ENCODE measurements around the gene RUNX2. TPM values are rescaled to one million over a fixed set of nuclear protein-coding genes. Genes with fewer than 3 reads are reported as not detected.

Gene RUNX2
- total and polyA plus RNA-seq, 10 of the 15 experiments (the other 5 are each of a cell fraction or from before 2014, with no cell fraction given), result 0.01 to 0.77 (median 0.15) TPM; not detected in 3

GRCh38 chr6:45664707-45665106 lies 336.6 kb downstream of the RUNX2 start:
- BruUV-seq (replicated peaks), result no TSS peak
- ChIA-PET POLR2A (no interaction called here), CTCF (interaction anchor here (0.7 kb wide), 1 partner anchor 349 kb away, joined by 4 read pairs; no protein-coding TSS in a partner anchor), SMC1A (ENCODE audit: uncharacterized antibody, unreplicated experiment) (interaction anchor here (0.7 kb wide), 1 partner anchor 41 kb away, joined by 3 read pairs; no protein-coding TSS in a partner anchor), RAD21 (ENCODE audit: unreplicated experiment) (no interaction called here)
- H3K27me3 ChIP-seq (replicated peaks in 1 of 2; ENCODE audit: control insufficient read depth in 2 of 2, insufficient read depth in 2 of 2, low read length in 1 of 2), result peaks cover 5 to 12% of the 10 kb centered on the region in 2 experiments
- no peak for TF ChIP-seq SUZ12 (IDR thresholded peaks at IDR 0.05; ENCODE audit: unreplicated experiment)
- no peak for TF ChIP-seq SPI1 (IDR thresholded peaks at IDR 0.05; ENCODE audit: borderline replicate concordance, insufficient read depth, low read depth, low read length)
- TF ChIP-seq ZBTB40 (IDR thresholded peaks at IDR 0.05; ENCODE audit: borderline replicate concordance), result no peak
- TF ChIP-seq ZNF384 (IDR thresholded peaks at IDR 0.05; ENCODE audit: borderline replicate concordance, low read depth, low read length), result no peak
- TF ChIP-seq JUNB (IDR thresholded peaks at IDR 0.05), result no peak
- no peak for TF ChIP-seq CBX5 (IDR thresholded peaks at IDR 0.05; ENCODE audit: low read depth)
- no peaks in the 10 kb centered on the region for H3K4me1 ChIP-seq (ENCODE audit: control insufficient read depth, insufficient read depth, low read length)
- H3K36me3 ChIP-seq (ENCODE audit: control insufficient read depth in 2 of 2, insufficient read depth in 2 of 2, low read length in 1 of 2), result no peaks in the 10 kb centered on the region
- peaks cover 5% of the 10 kb centered on the region; the same call in 1 of the 2 replicates for H4K20me1 ChIP-seq (ENCODE audit: control insufficient read depth, insufficient read depth)
- no peaks in the 10 kb centered on the region for H3K79me2 ChIP-seq (ENCODE audit: control insufficient read depth, insufficient read depth, low read length)
- ATAC-seq (no peak), FAIRE-seq (no peak), DNase-seq (ENCODE audit: low read depth, low spot score) (no peak)
- H3K4me2 ChIP-seq (ENCODE audit: control insufficient read depth, insufficient read depth), result no peak overlapping the region
- no peaks in the 10 kb centered on the region for H3K9me3 ChIP-seq (replicated peaks; ENCODE audit: control insufficient read depth, insufficient read depth, low read length)
- H2AFZ ChIP-seq (ENCODE audit: control insufficient read depth, low read depth, low read length), result no peak overlapping the region
- in situ Hi-C loops (cut with MboI), result no loop called here
- no peak overlapping the region for H3K4me3 ChIP-seq
- intact Hi-C loops (cut with micrococcal nuclease; ENCODE audit: unreplicated experiment), result no loop called here
- 53% methylated on average over 6 of the region's 6 CpGs for WGBS (ENCODE audit: insufficient coverage, insufficient replicate concordance, low lambda C conversion rate, missing lambda C conversion rate)
- H3K27ac ChIP-seq (ENCODE audit: control insufficient read depth, insufficient read depth), result no peak overlapping the region
- no peak overlapping the region for H3K9ac ChIP-seq (ENCODE audit: control insufficient read depth, insufficient read depth, low read length)
